Heart left ventricle (tissue), 16 donors: Measurements from ENCODE around the gene PRM2. TPM values are rescaled to one million over a fixed set of nuclear protein-coding genes. Genes with fewer than 3 reads are reported as not detected.

Experiments
- ATAC-seq, 4 donors: fragments of 200-7000 bp; cut with Tn5 transposase; one replicate each; pipeline ENCODE4 v1.9.1; 2020 to 2022; ENCODE audit warnings: moderate library complexity in 4 of 4, mild to moderate bottlenecking in 3 of 4, moderate number of reproducible peaks in 1 of 4
- DNase-seq, 5 donors: peaks; one replicate each; pipeline ENCODE4 v3.0.0-alpha.2; 2020
- H3K27ac ChIP-seq, 12 donors: fragments of 200-600 bp; sonication (generic) in 4 of 12; one replicate each; pipeline versions ENCODE4 v1.5.0 to v1.8.0; 2016 to 2022; ENCODE audit warnings: mild to moderate bottlenecking in 2 of 12
- H3K27me3 ChIP-seq, 9 donors: fragments of 200-600 bp; sonication (generic) in 2 of 9; one replicate each; pipeline versions ENCODE4 v1.5.1 to v1.8.0; 2016 to 2022; ENCODE audit warnings: mild to moderate bottlenecking in 3 of 9
- H3K36me3 ChIP-seq, 9 donors: fragments of 200-600 bp; sonication (generic) in 2 of 9; one replicate each; pipeline versions ENCODE4 v1.5.0 to v1.8.0; 2018 to 2022; ENCODE audit warnings: mild to moderate bottlenecking in 2 of 9
- H3K4me1 ChIP-seq, 12 donors: fragments of 200-600 bp; sonication (generic) in 4 of 12; one replicate each; pipeline versions ENCODE4 v1.5.0 to v1.8.0; 2016 to 2022; ENCODE audit warnings: mild to moderate bottlenecking in 3 of 12
- H3K4me3 ChIP-seq, 12 donors: fragments of 200-600 bp; sonication (generic) in 4 of 12; one replicate each; pipeline versions ENCODE4 v1.5.0 to v1.8.0; 2017 to 2022; ENCODE audit warnings: mild to moderate bottlenecking in 9 of 12, moderate library complexity in 4 of 12
- H3K9me3 ChIP-seq, 12 donors: fragments of 200-600 bp; sonication (generic) in 4 of 12; one replicate each; pipeline versions ENCODE4 v1.5.0 to v1.8.0; 2016 to 2022; ENCODE audit warnings: mild to moderate bottlenecking in 1 of 12
- POLR2A ChIP-seq, 2 donors: fragments of 450-650 bp; IDR thresholded peaks; one replicate each; pipeline ENCODE4 v1.6.1; 2017; ENCODE audit warnings: antibody characterized with exemption in 2 of 2, mild to moderate bottlenecking in 2 of 2, moderate library complexity in 2 of 2
- WGBS, 4 donors: extraction: QIAGEN DNeasy Blood & Tissue Kit in 2 of 4; methylation state at CpG; one replicate each; pipeline versions ENCODE4 v1.1.5 to v1.1.7; 2013 to 2018; 5-methylcytosine and 5-hydroxymethylcytosine counted together
- intact Hi-C, 10 donors: fragments of 100-400 bp; cut with DNase I; formaldehyde crosslinking; loops; one replicate each; pipeline versions ENCODE4 v1.11.1 to v1.14.2; 2022
- polyA plus RNA-seq, 2 donors: library from polyadenylated mRNA; stranded (reverse); fragments of 200-250 nt; gene quantifications; one replicate each; pipeline ENCODE4 v1.2.3, GENCODE V29; 2013
- total RNA-seq, 9 donors: library from RNA; depleted of rRNA in 2 of 9; stranded (reverse); fragments of >200 nt in 2 of 9; fragmentation: NEBNext Ultra II Directional in 3 of 9; extraction: Animal tissue kit (Norgen Biotek cat#: 25700) in 3 of 9; gene quantifications; one replicate each; pipeline versions ENCODE4 v1.1.0 to v1.2.4, GENCODE V29; 2016 to 2023
- TF ChIP-seq, protein P1 (sequence below), 12 donors: fragments of 200-600 bp; sonication (generic) in 4 of 12; IDR thresholded peaks; one replicate each; pipeline versions ENCODE4 v1.5.0 to v1.8.0; 2018 to 2022; ENCODE audit warnings: antibody characterized with exemption in 12 of 12, mild to moderate bottlenecking in 5 of 12
- donor health status: ischemic (EF 13 %, LVEDD 7.1; RV severe dilation, severe dysfunction).
- donor health status: healthy with polysubstance abuse.
- donor health status: DM: no; HTN: yes; CAD: no.
- donor health status: DM: no; HTN: no; CAD: no.
- donor health status: ischemic (EF 25% LVEDD 6.9; RV normal size, moderate dysfunction).
- donor health status: ischemic (EF 25% LVEDD 5.7; RV mildly dilated, moderate dysfunction).
- donor health status: healthy.
- donor health status: DM: yes; HTN: yes; CAD: no.
- donor health status: ischemic (EF 35%, LVEDD 5.7; RV mildly dilated, moderate dysfunction).
- donor health status: nonischemic (EF 11% LVEDD 7.7; RV severe dilation, severe dysfunction).
- donor health status: DM: yes; HTN: yes; CAD: no.
- donor health status: PGD.
- donor health status: ischemic (EF 29% LVEDD 5.4; RV normal size, mild dysfunction).
- donor health status: nonischemic (EF 23%, LVEDD 6.1; RV moderate dilation, normal function).

PRM2 gene
- total and polyA plus RNA-seq, 11 donors: not detected

DNA sequence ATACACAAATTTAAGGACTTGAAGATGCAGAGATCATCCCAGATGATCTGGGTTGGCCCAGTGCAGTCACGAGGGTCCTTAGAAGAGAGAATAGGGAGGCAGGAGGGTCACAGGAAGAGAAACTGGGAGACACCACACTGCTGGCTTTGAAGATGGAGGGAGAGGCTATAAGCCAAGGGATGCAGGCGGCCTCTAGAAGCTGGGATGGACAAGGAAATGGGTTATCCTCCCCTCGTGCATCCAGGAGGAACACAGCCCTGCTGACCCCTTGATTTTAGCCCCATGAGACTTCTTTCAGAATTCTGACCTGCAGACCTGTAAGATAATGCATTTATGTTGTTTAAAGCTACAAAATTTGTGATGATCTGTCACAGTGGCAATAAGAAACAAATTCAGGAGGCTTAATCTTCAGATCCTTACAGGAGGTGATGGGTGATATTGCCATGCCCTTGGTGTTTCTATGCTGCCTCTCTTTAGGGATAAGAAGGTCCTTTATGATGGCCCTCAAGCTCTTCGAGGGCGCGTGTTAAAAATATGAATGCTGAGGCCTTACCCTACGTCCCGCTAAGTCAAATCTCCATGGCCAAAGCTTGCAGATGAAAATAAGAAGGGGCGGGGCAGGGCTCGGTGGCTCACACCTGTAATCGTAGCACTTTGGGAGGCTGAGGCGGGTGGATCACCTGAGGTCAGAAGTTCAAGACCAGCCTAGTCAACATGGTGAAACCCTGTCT is 1.5 kb upstream of the PRM2 start:
- 84 to 91% (median 89%) methylated on average over 12 of the region's 12 CpGs for WGBS, 4 donors
- no peak for DNase-seq
- Histone ChIP-seq H3K4me3 (no peak overlapping the region), H3K27ac (no peak overlapping the region), H3K27me3 (no peaks in the 10 kb centered on the region), H3K4me1 (no peaks in the 10 kb centered on the region), H3K9me3 (no peaks in the 10 kb centered on the region), H3K36me3 (no peaks in the 10 kb centered on the region)
- no peak for ATAC-seq
- no peak for TF ChIP-seq POLR2A (IDR thresholded peaks at IDR 0.05)
- TF ChIP-seq, protein P1, sequence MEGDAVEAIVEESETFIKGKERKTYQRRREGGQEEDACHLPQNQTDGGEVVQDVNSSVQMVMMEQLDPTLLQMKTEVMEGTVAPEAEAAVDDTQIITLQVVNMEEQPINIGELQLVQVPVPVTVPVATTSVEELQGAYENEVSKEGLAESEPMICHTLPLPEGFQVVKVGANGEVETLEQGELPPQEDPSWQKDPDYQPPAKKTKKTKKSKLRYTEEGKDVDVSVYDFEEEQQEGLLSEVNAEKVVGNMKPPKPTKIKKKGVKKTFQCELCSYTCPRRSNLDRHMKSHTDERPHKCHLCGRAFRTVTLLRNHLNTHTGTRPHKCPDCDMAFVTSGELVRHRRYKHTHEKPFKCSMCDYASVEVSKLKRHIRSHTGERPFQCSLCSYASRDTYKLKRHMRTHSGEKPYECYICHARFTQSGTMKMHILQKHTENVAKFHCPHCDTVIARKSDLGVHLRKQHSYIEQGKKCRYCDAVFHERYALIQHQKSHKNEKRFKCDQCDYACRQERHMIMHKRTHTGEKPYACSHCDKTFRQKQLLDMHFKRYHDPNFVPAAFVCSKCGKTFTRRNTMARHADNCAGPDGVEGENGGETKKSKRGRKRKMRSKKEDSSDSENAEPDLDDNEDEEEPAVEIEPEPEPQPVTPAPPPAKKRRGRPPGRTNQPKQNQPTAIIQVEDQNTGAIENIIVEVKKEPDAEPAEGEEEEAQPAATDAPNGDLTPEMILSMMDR (IDR thresholded peaks at IDR 0.05): no peak
- intact Hi-C loops: no loop called here

DNA sequence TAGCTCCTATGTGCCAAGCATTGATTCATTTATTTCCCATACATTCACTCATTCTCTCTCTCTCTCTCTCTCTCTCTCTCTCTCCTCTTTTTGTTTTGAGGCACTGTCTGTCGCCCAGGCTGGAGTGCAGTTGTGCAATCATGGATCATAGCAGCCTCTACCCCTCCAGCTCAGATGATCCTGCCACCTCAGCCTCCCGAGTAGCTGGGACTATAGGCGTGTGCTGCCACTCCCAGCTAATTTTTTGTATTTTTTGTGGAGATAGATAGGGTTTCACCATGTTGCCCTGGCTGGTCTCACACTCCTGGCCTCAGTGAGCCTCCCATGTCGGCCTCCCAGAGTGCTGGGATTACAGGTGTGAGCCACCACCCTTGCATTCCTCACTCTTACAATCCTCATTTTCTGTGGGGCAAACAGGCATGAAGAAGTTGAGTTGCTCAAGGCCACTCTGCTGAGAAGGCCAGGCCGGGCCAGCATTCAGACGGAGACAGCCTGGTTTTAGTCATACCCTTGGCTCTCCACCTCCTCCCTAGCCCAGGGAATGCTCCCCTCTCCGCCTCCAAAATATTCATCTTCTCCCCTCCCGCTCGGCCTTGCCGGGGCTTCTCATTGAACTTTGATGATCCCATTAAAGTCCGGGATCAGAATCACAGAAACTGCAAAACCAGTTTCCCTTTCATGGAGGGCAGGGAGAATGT is 765 bp upstream of the PRM2 start:
- ATAC-seq (no peak), DNase-seq (no peak)
- Histone ChIP-seq H3K36me3 (no peaks in the 10 kb centered on the region), H3K9me3 (no peaks in the 10 kb centered on the region), H3K4me1 (no peaks in the 10 kb centered on the region), H3K27me3 (no peaks in the 10 kb centered on the region), H3K27ac (no peak overlapping the region), H3K4me3 (no peak overlapping the region)
- 89 to 93% (median 89%) methylated on average over 11 of the region's 11 CpGs for WGBS, 4 donors
- intact Hi-C loops: no loop called here
- no peak for TF ChIP-seq POLR2A (IDR thresholded peaks at IDR 0.05)
- TF ChIP-seq, protein P1 (IDR thresholded peaks at IDR 0.05): no peak

DNA sequence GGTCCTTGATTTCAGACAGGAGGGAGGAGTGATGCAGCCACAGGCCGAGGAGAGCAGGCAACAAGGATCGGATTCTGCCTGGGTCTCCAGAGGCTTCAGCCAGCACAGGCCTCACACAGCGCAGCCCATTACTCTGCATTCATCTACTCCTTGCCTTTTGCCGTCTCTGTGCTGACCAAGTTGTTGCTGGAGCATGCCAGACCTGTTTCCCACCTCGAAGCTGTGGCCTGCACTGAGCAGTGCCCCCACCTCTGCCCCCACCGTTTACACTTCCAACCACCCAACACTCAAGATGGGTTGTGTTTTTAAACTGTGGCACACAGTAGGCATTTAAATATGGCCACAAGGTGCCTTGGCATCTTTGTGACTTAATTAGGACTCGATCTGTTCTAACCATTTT is 1.3 kb downstream of the PRM2 start:
- Histone ChIP-seq H3K4me3 (no peak overlapping the region), H3K4me1 (no peaks in the 10 kb centered on the region), H3K36me3 (no peaks in the 10 kb centered on the region), H3K27me3 (no peaks in the 10 kb centered on the region), H3K9me3 (no peaks in the 10 kb centered on the region), H3K27ac (no peak overlapping the region)
- no peak for DNase-seq
- no peak for ATAC-seq
- no peak for TF ChIP-seq POLR2A (IDR thresholded peaks at IDR 0.05)
- TF ChIP-seq, protein P1 (IDR thresholded peaks at IDR 0.05): no peak
- 90 to 95% (median 91%) methylated on average over 7 of the region's 7 CpGs for WGBS, 4 donors
- intact Hi-C loops: no loop called here

DNA sequence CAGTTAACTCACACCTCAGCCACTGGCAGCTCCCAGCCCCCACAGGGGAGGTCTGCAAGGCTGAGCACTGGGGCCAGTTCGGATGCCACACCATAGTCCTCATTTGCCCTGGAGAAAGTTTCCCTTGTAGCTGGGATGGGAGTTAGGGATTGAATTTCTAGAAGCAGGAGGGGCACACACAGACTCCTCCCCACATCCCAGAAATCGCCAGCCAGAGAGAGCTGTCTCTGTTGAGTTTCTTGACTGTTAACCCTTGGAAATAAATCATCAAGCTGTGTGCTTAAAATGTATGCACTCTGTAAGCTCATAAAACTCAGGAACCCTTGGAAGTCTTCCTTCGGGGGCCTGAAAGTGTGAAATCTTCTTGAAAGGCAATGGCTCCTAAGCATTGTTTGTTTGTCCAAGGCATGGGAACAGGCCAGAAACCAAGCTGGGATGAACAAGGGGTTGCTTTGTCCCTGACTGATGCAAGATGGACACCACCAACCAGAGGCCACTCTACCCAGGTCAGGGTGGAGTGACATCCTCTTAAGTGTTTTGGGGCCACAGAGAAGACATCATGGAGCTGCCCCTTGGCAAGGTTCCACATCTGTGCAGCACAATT is 2.5 kb downstream of the PRM2 start:
- intact Hi-C loops: no loop called here
- no peak overlapping the region for H3K4me3 ChIP-seq

More for the DNA sequence above, 2.5 kb downstream of the PRM2 start:
- WGBS, 4 donors: 66 to 76% (median 75%) methylated on average over 3 of the region's 3 CpGs
- no peaks in the 10 kb centered on the region for H3K4me1 ChIP-seq
- no peaks in the 10 kb centered on the region for H3K27me3 ChIP-seq
- no peak for TF ChIP-seq POLR2A (IDR thresholded peaks at IDR 0.05)
- TF ChIP-seq, protein P1 (IDR thresholded peaks at IDR 0.05): no peak
- no peak for ATAC-seq
- DNase-seq: no peak
- no peaks in the 10 kb centered on the region for H3K9me3 ChIP-seq
- H3K27ac ChIP-seq: no peak overlapping the region
- H3K36me3 ChIP-seq: no peaks in the 10 kb centered on the region
